SK-N-SH (cell line): ENCODE measurements around the gene ANKRD60. TPM values are rescaled to one million over a fixed set of nuclear protein-coding genes. Genes with fewer than 3 reads are reported as not detected.

Experiments
- CTCF ChIA-PET: fragments of 300-600, 350-600 bp; formaldehyde crosslinking; extraction: SDS; loops from one replicate; lab custom pipeline; 2021; lab: Yijun Ruan, JAX
- POLR2A ChIA-PET: fragments of 350-600 bp; sonication (Branson Sonifier 250); formaldehyde crosslinking; extraction: SDS; loops from one replicate; lab custom pipeline; 2020; ENCODE audit warnings: antibody characterized with exemption, inconsistent platforms; lab: Yijun Ruan, JAX
- DNase-seq: peaks from one replicate; pipeline ENCODE4 v3.0.0; 2012
- H2AFZ ChIP-seq: fragments of 200-600 bp; sonication (generic); 2 replicates; pipeline ENCODE4 v1.8.1; 2016; ENCODE audit warnings: antibody characterized with exemption, mild to moderate bottlenecking, low read depth
- H3F3A ChIP-seq: fragments of 200-600 bp; sonication (generic); replicated peaks from 2 replicates; pipeline ENCODE3; 2016; ENCODE audit warnings: antibody characterized with exemption, mild to moderate bottlenecking; ENCODE audit not compliant: insufficient read depth
- H3K27ac ChIP-seq, 2 experiments: fragments of 200-500 bp in 1 of 2; fragments of 200-600 bp in 1 of 2; sonication (Bioruptor generic) in 1 of 2; sonication (generic), shearing (Covaris generic) in 1 of 2; 2 replicates each; pipeline versions ENCODE4 v1.5.1 to v1.6.1; 2014 to 2016; ENCODE audit warnings: low read depth in 2 of 2, inconsistent platforms in 1 of 2, low read length in 1 of 2, mild to moderate bottlenecking in 1 of 2, mixed read lengths in 1 of 2
- H3K27me3 ChIP-seq: fragments of 200-600 bp; sonication (generic), shearing (Covaris generic); 2 replicates; pipeline ENCODE4 v1.6.1; 2016; ENCODE audit warnings: mixed run types; ENCODE audit not compliant: insufficient read depth
- H3K36me3 ChIP-seq, 2 experiments: fragments of 200-500 bp in 1 of 2; fragments of 200-600 bp in 1 of 2; sonication (Bioruptor generic) in 1 of 2; sonication (generic) in 1 of 2; replicated peaks in 1 of 2; 2 replicates each; pipeline versions ENCODE3 to v1.5.1; 2014 to 2016; ENCODE audit warnings: low read length in 1 of 2, mild to moderate bottlenecking in 1 of 2; ENCODE audit not compliant: insufficient read depth in 2 of 2, control insufficient read depth in 1 of 2
- H3K4me1 ChIP-seq, 2 experiments: fragments of 200-500 bp in 1 of 2; fragments of 200-600 bp in 1 of 2; sonication (Bioruptor generic) in 1 of 2; sonication (generic), shearing (Covaris generic) in 1 of 2; 2 replicates each; pipeline versions ENCODE4 v1.5.1 to v1.6.1; 2014 to 2016; ENCODE audit warnings: low read depth in 1 of 2, low read length in 1 of 2, mixed run types in 1 of 2; ENCODE audit not compliant: insufficient read depth in 2 of 2, control insufficient read depth in 1 of 2
- H3K4me2 ChIP-seq: fragments of 200-600 bp; sonication (generic), shearing (Covaris generic); 2 replicates; pipeline ENCODE4 v1.6.1; 2017; ENCODE audit warnings: mixed run types
- H3K4me3 ChIP-seq, 2 experiments: fragments of 200-500 bp in 1 of 2; fragments of 200-600 bp in 1 of 2; sonication (Bioruptor generic) in 1 of 2; sonication (generic), shearing (Covaris generic) in 1 of 2; 2 replicates each; pipeline versions ENCODE4 v1.5.1 to v1.8.1; 2014 to 2016; ENCODE audit warnings: low read depth in 2 of 2, inconsistent platforms in 1 of 2, low read length in 1 of 2, mild to moderate bottlenecking in 1 of 2, mixed read lengths in 1 of 2, moderate library complexity in 1 of 2
- H3K79me2 ChIP-seq: fragments of 200-600 bp; sonication (generic); 2 replicates; pipeline ENCODE4 v1.8.1; 2017; ENCODE audit warnings: mild to moderate bottlenecking; ENCODE audit not compliant: insufficient read depth
- H3K9ac ChIP-seq: fragments of 200-600 bp; sonication (generic); 2 replicates; pipeline ENCODE4 v1.6.1; 2017; ENCODE audit warnings: mixed run types
- H3K9me2 ChIP-seq: fragments of 200-600 bp; sonication (generic); 2 replicates; pipeline ENCODE4 v1.6.1; 2017; ENCODE audit warnings: mixed run types
- H3K9me3 ChIP-seq: fragments of 200-600 bp; sonication (generic); 2 replicates; pipeline ENCODE4 v1.6.1; 2017; ENCODE audit warnings: mixed run types, mild to moderate bottlenecking, moderate library complexity
- H4K20me1 ChIP-seq: fragments of 200-600 bp; sonication (generic); 2 replicates; pipeline ENCODE4 v1.6.1; 2017; ENCODE audit warnings: mild to moderate bottlenecking, mixed run types; ENCODE audit not compliant: insufficient read depth
- CHD2 ChIP-seq: fragments of 150-350 bp; IDR thresholded peaks from 2 replicates; pipeline ENCODE4 v1.6.1; 2018; ENCODE audit warnings: low read length; ENCODE audit not compliant: partially characterized antibody
- ELF1 ChIP-seq: IDR thresholded peaks from 2 replicates; pipeline ENCODE4 v1.4.0; 2012
- FOSL2 ChIP-seq: IDR thresholded peaks from 2 replicates; pipeline ENCODE4 v1.4.0; 2012; ENCODE audit warnings: low read depth, mild to moderate bottlenecking, moderate library complexity, borderline replicate concordance
- FOXM1 ChIP-seq: IDR thresholded peaks from 2 replicates; pipeline ENCODE4 v1.4.0; 2012; ENCODE audit warnings: low read depth, mild to moderate bottlenecking
- GATA2 ChIP-seq: sonication (generic); formaldehyde crosslinking; IDR thresholded peaks from 2 replicates; pipeline ENCODE4 v1.5.0; 2020; ENCODE audit warnings: mild to moderate bottlenecking, missing genetic modification reagents
- IRF3 ChIP-seq: fragments of 150-350 bp; IDR thresholded peaks from 2 replicates; pipeline ENCODE4 v1.6.1; 2016; ENCODE audit warnings: mild to moderate bottlenecking, low read depth, low read length
- JUND ChIP-seq: IDR thresholded peaks from 2 replicates; pipeline ENCODE4 v1.4.0; 2012
- NRF1 ChIP-seq: IDR thresholded peaks from 2 replicates; pipeline ENCODE4 v1.6.1; 2012; ENCODE audit warnings: low read depth, mild to moderate bottlenecking, low read length
- RCOR1 ChIP-seq: fragments of 150-350 bp; IDR thresholded peaks from 2 replicates; pipeline ENCODE4 v1.6.1; 2017; ENCODE audit warnings: antibody characterized with exemption, low read length
- RFX5 ChIP-seq: IDR thresholded peaks from 2 replicates; pipeline ENCODE4 v1.6.1; 2012; ENCODE audit warnings: mild to moderate bottlenecking, improper control_type of control experiment, low read length
- SIN3A ChIP-seq: IDR thresholded peaks from 2 replicates; pipeline ENCODE4 v1.6.1; 2012; ENCODE audit warnings: low read depth, mild to moderate bottlenecking, low read length, moderate library complexity, borderline replicate concordance
- TAF1 ChIP-seq: IDR thresholded peaks from 2 replicates; pipeline ENCODE4 v1.6.1; 2012; ENCODE audit warnings: low read depth, mild to moderate bottlenecking, low read length, moderate library complexity, borderline replicate concordance
- USF1 ChIP-seq: IDR thresholded peaks from 2 replicates; pipeline ENCODE4 v1.4.0; 2012; ENCODE audit warnings: low read depth, borderline replicate concordance
- YY1 ChIP-seq: IDR thresholded peaks from 2 replicates; pipeline ENCODE4 v1.4.0; 2012; ENCODE audit warnings: low read depth, mild to moderate bottlenecking
- WGBS: methylation state at CpG from one replicate; pipeline ENCODE4 v1.1.6; 2017; ENCODE audit warnings: low lambda C conversion rate; 5-methylcytosine and 5-hydroxymethylcytosine counted together
- polyA plus RNA-seq, 3 experiments: library from polyadenylated mRNA; depleted of rRNA; stranded (reverse); fragments of >200 nt; gene quantifications; 2 replicates each; pipeline ENCODE4 v1.2.3, GENCODE V29; 2012
- TF ChIP-seq, protein P1 (sequence below): IDR thresholded peaks from 2 replicates; pipeline ENCODE4 v1.6.1; 2012; ENCODE audit warnings: mild to moderate bottlenecking, low read depth, low read length, moderate library complexity
- TF ChIP-seq, protein P2 (sequence below): IDR thresholded peaks from 2 replicates; pipeline ENCODE4 v1.4.0; 2012; ENCODE audit warnings: low read depth

The ANKRD60 gene
- polyA plus RNA-seq, 1 of the 3 experiments (the other 2 are of a cell fraction): not detected

DNA sequence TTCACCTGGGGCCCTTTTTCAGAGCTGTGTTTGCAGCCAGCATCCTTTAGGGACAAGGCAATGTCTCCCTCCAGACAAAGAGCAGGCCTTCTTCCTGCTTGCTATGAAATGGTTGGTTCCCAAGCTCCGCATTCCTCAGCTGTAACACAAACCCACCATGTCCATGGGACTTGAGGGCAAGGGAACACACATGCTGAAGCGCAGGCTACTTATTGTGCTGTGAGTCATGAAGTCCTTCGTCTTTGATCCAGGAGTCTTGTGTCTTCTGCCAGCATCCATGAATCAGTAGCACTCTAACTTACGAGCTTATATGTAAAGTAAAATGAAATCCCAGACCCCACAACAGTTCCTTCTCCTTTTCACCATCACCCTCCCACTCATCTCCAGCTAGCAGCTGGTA lies 59.0 kb downstream of the ANKRD60 start (continued):
- no peak for TF ChIP-seq FOSL2

DNA sequence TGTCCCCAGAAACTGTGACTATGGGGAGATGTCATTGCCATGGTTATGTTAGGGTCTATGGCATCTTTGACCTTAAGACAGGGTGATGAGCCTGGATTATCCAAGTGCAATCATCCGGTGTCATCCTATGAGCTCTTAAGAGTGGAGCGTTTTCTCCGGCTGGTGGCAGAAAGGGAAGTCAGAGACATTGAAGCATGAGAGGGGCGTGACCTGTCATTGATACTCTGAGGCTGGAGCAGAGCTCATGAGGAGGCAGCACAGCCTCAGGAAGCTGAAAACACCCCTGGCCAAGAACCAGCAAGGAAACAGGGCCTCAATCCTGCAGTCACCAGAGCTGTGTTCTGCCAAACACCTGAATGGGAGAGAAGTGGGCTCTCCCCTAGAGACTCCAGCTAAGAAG lies 59.6 kb downstream of the ANKRD60 start:
- no peaks in the 10 kb centered on the region for H3K9me3 ChIP-seq
- no peaks in the 10 kb centered on the region for H3K27me3 ChIP-seq
- H3K27ac ChIP-seq: no peak overlapping the region
- 83% methylated on average over 4 of the region's 4 CpGs for WGBS
- no peaks in the 10 kb centered on the region for H3K9me2 ChIP-seq
- ChIA-PET CTCF (interaction anchor here (0.6 to 2.1 kb wide), 5 partner anchors 11 to 573 kb away, joined by 3 to 6 read pairs (median 4); no protein-coding TSS in a partner anchor), POLR2A (no interaction called here)
- no peaks in the 10 kb centered on the region for H3K36me3 ChIP-seq
- no peak overlapping the region for H3K4me3 ChIP-seq
- no peaks in the 10 kb centered on the region for H3K79me2 ChIP-seq
- no peaks in the 10 kb centered on the region for H3F3A ChIP-seq
- H3K9ac ChIP-seq: no peak overlapping the region
- H3K4me2 ChIP-seq: no peak overlapping the region
- TF ChIP-seq JUND (no peak), IRF3 (no peak), TAF1 (no peak)
- TF ChIP-seq, protein P1, sequence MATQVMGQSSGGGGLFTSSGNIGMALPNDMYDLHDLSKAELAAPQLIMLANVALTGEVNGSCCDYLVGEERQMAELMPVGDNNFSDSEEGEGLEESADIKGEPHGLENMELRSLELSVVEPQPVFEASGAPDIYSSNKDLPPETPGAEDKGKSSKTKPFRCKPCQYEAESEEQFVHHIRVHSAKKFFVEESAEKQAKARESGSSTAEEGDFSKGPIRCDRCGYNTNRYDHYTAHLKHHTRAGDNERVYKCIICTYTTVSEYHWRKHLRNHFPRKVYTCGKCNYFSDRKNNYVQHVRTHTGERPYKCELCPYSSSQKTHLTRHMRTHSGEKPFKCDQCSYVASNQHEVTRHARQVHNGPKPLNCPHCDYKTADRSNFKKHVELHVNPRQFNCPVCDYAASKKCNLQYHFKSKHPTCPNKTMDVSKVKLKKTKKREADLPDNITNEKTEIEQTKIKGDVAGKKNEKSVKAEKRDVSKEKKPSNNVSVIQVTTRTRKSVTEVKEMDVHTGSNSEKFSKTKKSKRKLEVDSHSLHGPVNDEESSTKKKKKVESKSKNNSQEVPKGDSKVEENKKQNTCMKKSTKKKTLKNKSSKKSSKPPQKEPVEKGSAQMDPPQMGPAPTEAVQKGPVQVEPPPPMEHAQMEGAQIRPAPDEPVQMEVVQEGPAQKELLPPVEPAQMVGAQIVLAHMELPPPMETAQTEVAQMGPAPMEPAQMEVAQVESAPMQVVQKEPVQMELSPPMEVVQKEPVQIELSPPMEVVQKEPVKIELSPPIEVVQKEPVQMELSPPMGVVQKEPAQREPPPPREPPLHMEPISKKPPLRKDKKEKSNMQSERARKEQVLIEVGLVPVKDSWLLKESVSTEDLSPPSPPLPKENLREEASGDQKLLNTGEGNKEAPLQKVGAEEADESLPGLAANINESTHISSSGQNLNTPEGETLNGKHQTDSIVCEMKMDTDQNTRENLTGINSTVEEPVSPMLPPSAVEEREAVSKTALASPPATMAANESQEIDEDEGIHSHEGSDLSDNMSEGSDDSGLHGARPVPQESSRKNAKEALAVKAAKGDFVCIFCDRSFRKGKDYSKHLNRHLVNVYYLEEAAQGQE: no peak
- DNase-seq: no peak
- H2AFZ ChIP-seq: no peak overlapping the region
- no peaks in the 10 kb centered on the region for H4K20me1 ChIP-seq
- H3K4me1 ChIP-seq: peaks cover 0 to 9% of the 10 kb centered on the region in 2 experiments; a peak in 2 of 4 replicates

- Histone ChIP-seq H4K20me1 (no peaks in the 10 kb centered on the region), H3K4me2 (no peak overlapping the region), H3K36me3 (no peaks in the 10 kb centered on the region), H3F3A (no peaks in the 10 kb centered on the region), H3K9ac (no peak overlapping the region), H3K27ac (no peak overlapping the region)
- POLR2A ChIA-PET: interaction anchor here (0.6 kb wide), 1 partner anchor 460 kb away, joined by 3 read pairs; no protein-coding TSS in a partner anchor
- no peak for DNase-seq
- CTCF ChIA-PET: interaction anchor here (1.2 to 2.1 kb wide), 2 partner anchors 12 to 81 kb away, joined by 4 to 6 read pairs; no protein-coding TSS in a partner anchor
- no peak for TF ChIP-seq GATA2 (CRISPR knock-in tag)
- no peak for TF ChIP-seq RCOR1
- TF ChIP-seq ELF1: no peak
- no peak for TF ChIP-seq NRF1
- no peak for TF ChIP-seq YY1
- TF ChIP-seq, protein P1: no peak
- no peak for TF ChIP-seq USF1
- TF ChIP-seq CHD2: no peak
- no peak for TF ChIP-seq SIN3A
- TF ChIP-seq TAF1: no peak
- TF ChIP-seq JUND: no peak
- TF ChIP-seq, protein P2, sequence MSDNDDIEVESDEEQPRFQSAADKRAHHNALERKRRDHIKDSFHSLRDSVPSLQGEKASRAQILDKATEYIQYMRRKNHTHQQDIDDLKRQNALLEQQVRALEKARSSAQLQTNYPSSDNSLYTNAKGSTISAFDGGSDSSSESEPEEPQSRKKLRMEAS: no peak
- no peak for TF ChIP-seq RFX5
- no peak for TF ChIP-seq FOXM1
- TF ChIP-seq, all 33 proteins: peak for 0
- H3K27me3 ChIP-seq: no peaks in the 10 kb centered on the region
- H3K4me1 ChIP-seq: peaks cover 0 to 4% of the 10 kb centered on the region in 2 experiments; a peak in 1 of 4 replicates
- no peak overlapping the region for H3K4me3 ChIP-seq
- H3K79me2 ChIP-seq: no peaks in the 10 kb centered on the region
- no peaks in the 10 kb centered on the region for H3K9me2 ChIP-seq
- WGBS: 70% methylated on average over 4 of the region's 7 CpGs
- H2AFZ ChIP-seq: no peak overlapping the region
- H3K9me3 ChIP-seq: no peaks in the 10 kb centered on the region
Observed at GRCh38 chr20:58167759-58168158, 60.7 kb downstream of the ANKRD60 start.
